Neural cell (in vitro differentiated cells): ENCODE data around the gene ELMO1. TPM values are rescaled to one million over a fixed set of nuclear protein-coding genes. Genes with fewer than 3 reads are reported as not detected.

Source experiments
- H2AFZ ChIP-seq: fragments of 200-600, 300-800 bp; sonication (generic), shearing (Covaris generic); 2 replicates; pipeline ENCODE4 v1.6.0; 2014; ENCODE audit warnings: low read depth, mild to moderate bottlenecking, antibody characterized with exemption, low read length, moderate library complexity
- H3F3A ChIP-seq: fragments of 200-600 bp; shearing (Covaris generic); 2 replicates; pipeline ENCODE4 v1.6.1; 2016; ENCODE audit warnings: mild to moderate bottlenecking, moderate library complexity, mixed read lengths, antibody characterized with exemption, low read length; ENCODE audit not compliant: insufficient read depth, poor library complexity, severe bottlenecking
- H3K27ac ChIP-seq: fragments of 200-600, 300-800 bp; sonication (generic), shearing (Covaris generic); 2 replicates; pipeline ENCODE4 v1.5.1; 2014; ENCODE audit warnings: mild to moderate bottlenecking, low read length, moderate library complexity
- H3K27me3 ChIP-seq: fragments of 300-800, 200-600 bp; sonication (generic), shearing (Covaris generic); 2 replicates; pipeline ENCODE4 v1.6.0; 2014; ENCODE audit warnings: mild to moderate bottlenecking, low read depth, low read length, moderate library complexity; ENCODE audit not compliant: insufficient read depth
- H3K36me3 ChIP-seq: fragments of 300-800, 200-600 bp; sonication (generic), shearing (Covaris generic); 2 replicates; pipeline ENCODE4 v1.5.1; 2014; ENCODE audit warnings: mild to moderate bottlenecking, antibody characterized with exemption, low read length, moderate library complexity; ENCODE audit not compliant: insufficient read depth
- H3K4me2 ChIP-seq: fragments of 300-800, 200-600 bp; sonication (generic), shearing (Covaris generic); 2 replicates; pipeline ENCODE4 v1.6.0; 2014; ENCODE audit warnings: mild to moderate bottlenecking, low read length
- H3K4me3 ChIP-seq: fragments of 300-800, 200-600 bp; sonication (generic), shearing (Covaris generic); 2 replicates; pipeline ENCODE4 v1.5.1; 2014; ENCODE audit warnings: mild to moderate bottlenecking, low read length, moderate library complexity
- H3K79me2 ChIP-seq: fragments of 200-600 bp; shearing (Covaris generic); replicated peaks from 2 replicates; pipeline ENCODE4 v1.6.0; 2014; ENCODE audit warnings: mild to moderate bottlenecking, low read length, moderate library complexity; ENCODE audit not compliant: insufficient read depth
- H3K9ac ChIP-seq: fragments of 300-800, 200-600 bp; sonication (generic), shearing (Covaris generic); 2 replicates; pipeline ENCODE4 v1.6.1; 2016; ENCODE audit warnings: mild to moderate bottlenecking, low read length, mixed read lengths
- H3K9me2 ChIP-seq: fragments of 200-600 bp; shearing (Covaris generic); 2 replicates; pipeline ENCODE4 v1.6.1; 2016; ENCODE audit warnings: mild to moderate bottlenecking, low read length, mixed read lengths; ENCODE audit not compliant: insufficient read depth
- H3K9me3 ChIP-seq: fragments of 200-600, 300-800 bp; sonication (generic), shearing (Covaris generic); 2 replicates; pipeline ENCODE4 v1.6.1; 2016; ENCODE audit warnings: mild to moderate bottlenecking, mixed run types, low read length, moderate library complexity, mixed read lengths
- H4K20me1 ChIP-seq: fragments of 200-600 bp; shearing (Covaris generic); 2 replicates; pipeline ENCODE4 v1.6.1; 2016; ENCODE audit warnings: mild to moderate bottlenecking, mixed run types; ENCODE audit not compliant: insufficient read depth
- EP300 ChIP-seq: fragments of 450-650 bp; conservative IDR thresholded peaks from 2 replicates; pipeline ENCODE4 v1.6.1; 2014; ENCODE audit warnings: antibody characterized with exemption, mild to moderate bottlenecking, moderate library complexity; ENCODE audit not compliant: poor library complexity, severe bottlenecking
- EZH2 ChIP-seq: fragments of 200-600, 300-800 bp; shearing (Covaris generic), sonication (generic); IDR thresholded peaks from 2 replicates; pipeline ENCODE4 v1.6.1; 2014; ENCODE audit warnings: antibody characterized with exemption, low read length, borderline replicate concordance, mild to moderate bottlenecking; ENCODE audit not compliant: insufficient read depth, poor library complexity, severe bottlenecking
- MXI1 ChIP-seq: fragments of 450-650 bp; conservative IDR thresholded peaks from 2 replicates; pipeline ENCODE4 v1.6.1; 2014; ENCODE audit warnings: antibody characterized with exemption, mild to moderate bottlenecking; ENCODE audit not compliant: poor library complexity, severe bottlenecking
- POLR2AphosphoS5 ChIP-seq: IDR thresholded peaks from 2 replicates; pipeline ENCODE4 v1.6.1; 2012
- RAD21 ChIP-seq: fragments of 450-650 bp; conservative IDR thresholded peaks from 2 replicates; pipeline ENCODE4 v1.6.1; 2014; ENCODE audit warnings: antibody characterized with exemption, mild to moderate bottlenecking, moderate library complexity
- SMC3 ChIP-seq: fragments of 450-650 bp; conservative IDR thresholded peaks from 2 replicates; pipeline ENCODE4 v1.6.1; 2014; ENCODE audit warnings: antibody characterized with exemption, mild to moderate bottlenecking, moderate library complexity; ENCODE audit not compliant: poor library complexity
- TAF1 ChIP-seq: IDR thresholded peaks from 2 replicates; pipeline ENCODE4 v1.6.1; 2012; ENCODE audit warnings: low read depth
- polyA plus RNA-seq: library from polyadenylated mRNA; depleted of rRNA; stranded (reverse); fragments of >200 nt; gene quantifications from 2 replicates; pipeline ENCODE4 v1.2.3, GENCODE V29; 2014
- TF ChIP-seq, protein P1 (sequence below): IDR thresholded peaks from 2 replicates; pipeline ENCODE4 v1.6.1; 2012; ENCODE audit warnings: borderline replicate concordance
- TF ChIP-seq, protein P2 (sequence below): fragments of 450-650 bp; IDR thresholded peaks from 2 replicates; pipeline ENCODE4 v1.5.1; 2014; ENCODE audit warnings: antibody characterized with exemption, mild to moderate bottlenecking, moderate library complexity; ENCODE audit not compliant: poor library complexity, severe bottlenecking

Gene ELMO1
- polyA plus RNA-seq, 1 donor from 2014 or later = 12.2 TPM

DNA sequence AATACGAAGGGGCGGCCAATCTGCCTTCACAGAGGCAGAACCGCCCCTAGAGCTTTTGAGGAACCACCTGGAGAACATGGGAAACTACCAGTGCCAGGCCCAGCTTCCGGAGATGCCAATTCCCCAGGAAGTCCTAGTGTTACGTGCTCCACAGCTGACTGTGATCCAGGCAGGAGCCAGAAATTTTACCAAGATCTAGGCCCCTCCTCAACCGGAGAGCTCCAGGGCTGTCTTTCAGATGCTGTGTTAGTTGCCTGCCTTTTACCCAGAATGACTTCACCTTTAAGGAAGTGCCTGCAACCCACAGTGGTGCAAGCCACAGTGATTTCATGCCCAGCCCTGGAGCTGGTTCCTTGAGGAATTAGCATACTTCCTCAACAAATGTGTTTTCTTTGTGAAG is 62.9 kb downstream of the ELMO1 start:
- H3K4me3 ChIP-seq = no peak overlapping the region
- H3K4me2 ChIP-seq = no peak overlapping the region
- H3K27me3 ChIP-seq = no peaks in the 10 kb centered on the region
- no peak overlapping the region for H3K9ac ChIP-seq
- H3K27ac ChIP-seq = no peak overlapping the region
- no peaks in the 10 kb centered on the region for H3K9me3 ChIP-seq
- no peak overlapping the region for H2AFZ ChIP-seq
- H3K9me2 ChIP-seq = no peaks in the 10 kb centered on the region
- TF ChIP-seq TAF1 = no peak
- TF ChIP-seq POLR2AphosphoS5 = no peak
- TF ChIP-seq SMC3 = no peak
- TF ChIP-seq EP300 = no peak
- TF ChIP-seq RAD21 = no peak
- TF ChIP-seq, protein P1, sequence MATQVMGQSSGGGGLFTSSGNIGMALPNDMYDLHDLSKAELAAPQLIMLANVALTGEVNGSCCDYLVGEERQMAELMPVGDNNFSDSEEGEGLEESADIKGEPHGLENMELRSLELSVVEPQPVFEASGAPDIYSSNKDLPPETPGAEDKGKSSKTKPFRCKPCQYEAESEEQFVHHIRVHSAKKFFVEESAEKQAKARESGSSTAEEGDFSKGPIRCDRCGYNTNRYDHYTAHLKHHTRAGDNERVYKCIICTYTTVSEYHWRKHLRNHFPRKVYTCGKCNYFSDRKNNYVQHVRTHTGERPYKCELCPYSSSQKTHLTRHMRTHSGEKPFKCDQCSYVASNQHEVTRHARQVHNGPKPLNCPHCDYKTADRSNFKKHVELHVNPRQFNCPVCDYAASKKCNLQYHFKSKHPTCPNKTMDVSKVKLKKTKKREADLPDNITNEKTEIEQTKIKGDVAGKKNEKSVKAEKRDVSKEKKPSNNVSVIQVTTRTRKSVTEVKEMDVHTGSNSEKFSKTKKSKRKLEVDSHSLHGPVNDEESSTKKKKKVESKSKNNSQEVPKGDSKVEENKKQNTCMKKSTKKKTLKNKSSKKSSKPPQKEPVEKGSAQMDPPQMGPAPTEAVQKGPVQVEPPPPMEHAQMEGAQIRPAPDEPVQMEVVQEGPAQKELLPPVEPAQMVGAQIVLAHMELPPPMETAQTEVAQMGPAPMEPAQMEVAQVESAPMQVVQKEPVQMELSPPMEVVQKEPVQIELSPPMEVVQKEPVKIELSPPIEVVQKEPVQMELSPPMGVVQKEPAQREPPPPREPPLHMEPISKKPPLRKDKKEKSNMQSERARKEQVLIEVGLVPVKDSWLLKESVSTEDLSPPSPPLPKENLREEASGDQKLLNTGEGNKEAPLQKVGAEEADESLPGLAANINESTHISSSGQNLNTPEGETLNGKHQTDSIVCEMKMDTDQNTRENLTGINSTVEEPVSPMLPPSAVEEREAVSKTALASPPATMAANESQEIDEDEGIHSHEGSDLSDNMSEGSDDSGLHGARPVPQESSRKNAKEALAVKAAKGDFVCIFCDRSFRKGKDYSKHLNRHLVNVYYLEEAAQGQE = no peak
- TF ChIP-seq MXI1 = no peak
- TF ChIP-seq, protein P2, sequence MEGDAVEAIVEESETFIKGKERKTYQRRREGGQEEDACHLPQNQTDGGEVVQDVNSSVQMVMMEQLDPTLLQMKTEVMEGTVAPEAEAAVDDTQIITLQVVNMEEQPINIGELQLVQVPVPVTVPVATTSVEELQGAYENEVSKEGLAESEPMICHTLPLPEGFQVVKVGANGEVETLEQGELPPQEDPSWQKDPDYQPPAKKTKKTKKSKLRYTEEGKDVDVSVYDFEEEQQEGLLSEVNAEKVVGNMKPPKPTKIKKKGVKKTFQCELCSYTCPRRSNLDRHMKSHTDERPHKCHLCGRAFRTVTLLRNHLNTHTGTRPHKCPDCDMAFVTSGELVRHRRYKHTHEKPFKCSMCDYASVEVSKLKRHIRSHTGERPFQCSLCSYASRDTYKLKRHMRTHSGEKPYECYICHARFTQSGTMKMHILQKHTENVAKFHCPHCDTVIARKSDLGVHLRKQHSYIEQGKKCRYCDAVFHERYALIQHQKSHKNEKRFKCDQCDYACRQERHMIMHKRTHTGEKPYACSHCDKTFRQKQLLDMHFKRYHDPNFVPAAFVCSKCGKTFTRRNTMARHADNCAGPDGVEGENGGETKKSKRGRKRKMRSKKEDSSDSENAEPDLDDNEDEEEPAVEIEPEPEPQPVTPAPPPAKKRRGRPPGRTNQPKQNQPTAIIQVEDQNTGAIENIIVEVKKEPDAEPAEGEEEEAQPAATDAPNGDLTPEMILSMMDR = no peak
- TF ChIP-seq EZH2 = no peak
- H3F3A ChIP-seq = no peaks in the 10 kb centered on the region
- no peaks in the 10 kb centered on the region for H3K79me2 ChIP-seq
- H4K20me1 ChIP-seq = no peaks in the 10 kb centered on the region
- no peaks in the 10 kb centered on the region for H3K36me3 ChIP-seq

DNA sequence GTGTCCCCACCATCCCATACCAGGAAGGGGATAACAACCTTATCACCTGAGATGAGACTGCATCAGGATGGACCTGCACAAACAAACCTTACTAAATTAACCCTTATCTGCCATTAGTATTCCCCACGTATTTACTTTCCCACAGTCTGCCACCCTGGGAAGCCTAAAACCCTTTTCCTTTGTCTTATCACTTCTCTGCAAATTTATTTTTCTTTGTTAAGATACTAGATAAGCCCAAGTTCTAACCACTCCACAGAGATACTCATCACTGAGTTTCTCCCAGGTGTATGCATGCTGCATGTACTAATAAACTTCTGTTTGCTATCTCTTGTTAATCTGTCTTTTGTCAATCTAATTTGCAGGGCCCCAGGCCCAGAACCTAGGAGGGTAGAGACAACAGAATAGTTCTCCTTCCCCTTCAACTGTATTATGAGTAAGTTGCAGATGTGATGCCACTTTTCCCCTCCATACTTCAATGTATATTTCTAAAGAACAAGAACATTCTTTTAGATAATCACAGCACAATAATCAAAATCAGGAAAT is 66.0 kb downstream of the ELMO1 start:
- no peaks in the 10 kb centered on the region for H3K27me3 ChIP-seq
- no peak overlapping the region for H3K9ac ChIP-seq
- H3K79me2 ChIP-seq = no peaks in the 10 kb centered on the region
- TF ChIP-seq POLR2AphosphoS5 (no peak), RAD21 (no peak), MXI1 (no peak), EZH2 (no peak), EP300 (no peak)
- H3K9me2 ChIP-seq = no peaks in the 10 kb centered on the region
- no peak overlapping the region for H2AFZ ChIP-seq
- H3K9me3 ChIP-seq = no peaks in the 10 kb centered on the region
- no peak overlapping the region for H3K4me3 ChIP-seq
- H3F3A ChIP-seq = no peaks in the 10 kb centered on the region
- no peaks in the 10 kb centered on the region for H4K20me1 ChIP-seq
- H3K27ac ChIP-seq = no peak overlapping the region
- H3K4me2 ChIP-seq = no peak overlapping the region
- H3K36me3 ChIP-seq = no peaks in the 10 kb centered on the region
